SU-DHL-6 (cell line): ENCODE data around the gene TPPP3.

Experiments
- EZH2phosphoT487 ChIP-seq: fragments of 200-600 bp; sonication (generic), shearing (Covaris generic); conservative IDR thresholded peaks from 2 replicates; pipeline ENCODE4 v1.6.1; 2018; ENCODE audit warnings: mild to moderate bottlenecking, antibody characterized with exemption, low read length, moderate library complexity, mixed read lengths
- TF ChIP-seq, protein P1 (sequence below): fragments of 200-600 bp; sonication (generic); IDR thresholded peaks from one replicate; pipeline ENCODE4 v1.5.1; 2017; ENCODE audit warnings: antibody characterized with exemption, mild to moderate bottlenecking, low read length, moderate library complexity; ENCODE audit not compliant: insufficient read depth, poor library complexity, severe bottlenecking

DNA sequence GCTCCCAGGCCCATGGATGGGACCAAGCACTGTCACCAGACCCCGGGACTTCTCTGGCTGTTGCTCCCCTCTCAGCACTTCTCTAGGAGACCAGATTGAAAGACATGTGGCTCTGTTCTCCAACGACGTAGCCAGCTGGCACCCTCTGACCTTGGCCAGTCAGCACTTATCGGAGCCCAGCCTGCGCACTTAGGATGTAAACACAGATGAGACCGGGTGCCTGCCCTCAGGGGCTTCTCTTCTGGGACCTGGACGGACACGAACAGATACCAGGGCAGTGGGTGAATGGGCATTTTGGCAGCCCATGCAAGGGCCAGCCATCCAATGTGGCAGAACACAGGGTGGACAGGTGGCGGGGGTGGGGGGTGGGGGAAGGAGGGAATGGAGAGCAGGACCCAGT is 16.3 kb upstream of the TPPP3 start:
- TF ChIP-seq, protein P1, sequence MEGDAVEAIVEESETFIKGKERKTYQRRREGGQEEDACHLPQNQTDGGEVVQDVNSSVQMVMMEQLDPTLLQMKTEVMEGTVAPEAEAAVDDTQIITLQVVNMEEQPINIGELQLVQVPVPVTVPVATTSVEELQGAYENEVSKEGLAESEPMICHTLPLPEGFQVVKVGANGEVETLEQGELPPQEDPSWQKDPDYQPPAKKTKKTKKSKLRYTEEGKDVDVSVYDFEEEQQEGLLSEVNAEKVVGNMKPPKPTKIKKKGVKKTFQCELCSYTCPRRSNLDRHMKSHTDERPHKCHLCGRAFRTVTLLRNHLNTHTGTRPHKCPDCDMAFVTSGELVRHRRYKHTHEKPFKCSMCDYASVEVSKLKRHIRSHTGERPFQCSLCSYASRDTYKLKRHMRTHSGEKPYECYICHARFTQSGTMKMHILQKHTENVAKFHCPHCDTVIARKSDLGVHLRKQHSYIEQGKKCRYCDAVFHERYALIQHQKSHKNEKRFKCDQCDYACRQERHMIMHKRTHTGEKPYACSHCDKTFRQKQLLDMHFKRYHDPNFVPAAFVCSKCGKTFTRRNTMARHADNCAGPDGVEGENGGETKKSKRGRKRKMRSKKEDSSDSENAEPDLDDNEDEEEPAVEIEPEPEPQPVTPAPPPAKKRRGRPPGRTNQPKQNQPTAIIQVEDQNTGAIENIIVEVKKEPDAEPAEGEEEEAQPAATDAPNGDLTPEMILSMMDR, result no peak
- TF ChIP-seq EZH2phosphoT487, result no peak
